Hematopoietic multipotent progenitor cell (in vitro differentiated cells): Measurements from ENCODE around the gene B4GALT2. TPM values are rescaled to one million over a fixed set of nuclear protein-coding genes. Genes with fewer than 3 reads are reported as not detected.

Experiments used
- DNase-seq, 3 donors: peaks; one replicate each; pipeline ENCODE4 v3.0.0-alpha.2; 2011 to 2015; ENCODE audit warnings: low read depth in 2 of 3, low spot score in 2 of 3
- total RNA-seq: library from RNA; depleted of rRNA; stranded (reverse); fragments of >200 nt; gene quantifications from one replicate; pipeline ENCODE4 v1.2.3, GENCODE V29; 2012

Gene B4GALT2, protein sequence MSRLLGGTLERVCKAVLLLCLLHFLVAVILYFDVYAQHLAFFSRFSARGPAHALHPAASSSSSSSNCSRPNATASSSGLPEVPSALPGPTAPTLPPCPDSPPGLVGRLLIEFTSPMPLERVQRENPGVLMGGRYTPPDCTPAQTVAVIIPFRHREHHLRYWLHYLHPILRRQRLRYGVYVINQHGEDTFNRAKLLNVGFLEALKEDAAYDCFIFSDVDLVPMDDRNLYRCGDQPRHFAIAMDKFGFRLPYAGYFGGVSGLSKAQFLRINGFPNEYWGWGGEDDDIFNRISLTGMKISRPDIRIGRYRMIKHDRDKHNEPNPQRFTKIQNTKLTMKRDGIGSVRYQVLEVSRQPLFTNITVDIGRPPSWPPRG
- 42.5 TPM for total RNA-seq

DNA sequence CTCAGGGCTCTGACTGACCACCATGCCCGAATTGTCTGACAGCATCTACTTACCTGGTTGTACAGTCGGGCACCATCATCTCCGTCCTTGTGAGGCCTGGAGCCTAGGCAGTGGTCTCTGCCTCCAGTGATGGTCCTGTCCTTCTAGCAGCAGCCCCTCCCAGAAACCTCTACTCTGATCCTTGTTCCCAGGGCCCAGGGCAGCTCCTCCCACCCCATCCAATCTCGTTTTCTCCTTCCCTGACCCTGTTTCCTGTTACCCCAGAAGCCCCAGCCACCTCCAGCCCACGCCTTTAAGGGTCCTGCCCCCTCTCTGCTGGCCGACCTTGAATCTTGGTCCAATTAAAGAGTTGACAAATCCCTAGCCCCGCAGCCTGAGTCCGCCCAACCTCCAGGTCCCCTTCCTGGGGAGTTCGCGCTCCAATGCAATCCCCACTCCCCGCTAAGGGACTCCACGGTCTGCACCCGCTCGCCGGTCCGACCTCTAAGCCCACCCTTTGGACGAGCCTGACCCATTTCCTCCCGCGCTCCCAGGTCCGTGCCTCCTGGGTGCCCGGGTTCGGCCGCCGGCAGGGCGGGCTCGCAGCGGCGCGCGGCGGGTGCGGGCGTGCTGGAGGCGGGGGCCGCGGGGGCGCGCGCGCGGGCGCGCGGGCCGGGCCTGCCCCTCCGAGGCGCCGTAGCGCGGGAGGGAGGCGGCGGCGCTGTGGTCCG, at the start of gene B4GALT2:
B4GALT2 (plus strand) TSS at position 660 of the 710 bp plus-strand sequence. CDS start 1,951 bp downstream, outside the sequence.
- DNase-seq: no peak

DNA sequence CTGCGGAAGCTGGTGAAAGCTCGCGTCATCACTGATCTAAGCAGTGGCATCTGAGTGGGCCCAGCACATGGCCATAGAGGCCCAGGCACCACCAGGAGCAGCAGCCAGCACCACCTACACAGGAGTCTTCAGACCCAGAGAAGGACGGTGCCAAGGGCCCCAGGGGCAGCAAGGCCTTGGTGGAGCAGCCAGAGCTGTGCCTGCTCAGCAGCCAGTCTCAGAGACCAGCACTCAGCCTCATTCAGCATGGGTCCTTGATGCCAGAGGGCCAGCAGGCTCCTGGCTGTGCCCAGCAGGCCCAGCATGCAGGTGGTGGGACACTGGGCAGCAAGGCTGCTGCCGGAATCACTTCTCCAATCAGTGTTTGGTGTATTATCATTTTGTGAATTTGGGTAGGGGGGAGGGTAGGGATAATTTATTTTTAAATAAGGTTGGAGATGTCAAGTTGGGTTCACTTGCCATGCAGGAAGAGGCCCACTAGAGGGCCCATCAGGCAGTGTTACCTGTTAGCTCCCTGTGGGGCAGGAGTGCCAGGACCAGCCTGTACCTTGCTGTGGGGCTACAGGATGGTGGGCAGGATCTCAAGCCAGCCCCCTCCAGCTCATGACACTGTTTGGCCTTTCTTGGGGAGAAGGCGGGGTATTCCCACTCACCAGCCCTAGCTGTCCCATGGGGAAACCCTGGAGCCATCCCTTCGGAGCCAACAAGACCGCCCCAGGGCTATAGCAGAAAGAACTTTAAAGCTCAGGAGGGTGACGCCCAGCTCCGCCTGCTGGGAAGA, 48.7 kb upstream of the B4GALT2 start:
- DNase-seq: peak in 1 of 3 donors; percentile 32

DNA sequence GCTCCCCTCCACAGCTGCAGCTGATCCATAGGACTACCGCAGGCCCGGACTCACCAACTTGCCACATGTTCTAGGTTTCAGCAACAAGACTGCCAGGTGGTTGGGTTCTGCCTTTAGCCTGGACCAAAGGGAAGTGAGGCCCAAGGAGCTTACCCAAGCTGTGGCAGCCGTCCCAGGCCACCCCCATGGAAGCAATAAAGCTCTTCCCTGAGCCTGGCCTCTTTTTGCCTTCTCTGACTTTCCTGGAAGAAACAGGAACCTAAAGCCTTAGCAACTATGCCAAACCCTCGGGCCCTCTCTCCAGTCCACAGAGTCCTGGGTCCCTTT, 48.1 kb upstream of the B4GALT2 start:
- no peak for DNase-seq

DNA sequence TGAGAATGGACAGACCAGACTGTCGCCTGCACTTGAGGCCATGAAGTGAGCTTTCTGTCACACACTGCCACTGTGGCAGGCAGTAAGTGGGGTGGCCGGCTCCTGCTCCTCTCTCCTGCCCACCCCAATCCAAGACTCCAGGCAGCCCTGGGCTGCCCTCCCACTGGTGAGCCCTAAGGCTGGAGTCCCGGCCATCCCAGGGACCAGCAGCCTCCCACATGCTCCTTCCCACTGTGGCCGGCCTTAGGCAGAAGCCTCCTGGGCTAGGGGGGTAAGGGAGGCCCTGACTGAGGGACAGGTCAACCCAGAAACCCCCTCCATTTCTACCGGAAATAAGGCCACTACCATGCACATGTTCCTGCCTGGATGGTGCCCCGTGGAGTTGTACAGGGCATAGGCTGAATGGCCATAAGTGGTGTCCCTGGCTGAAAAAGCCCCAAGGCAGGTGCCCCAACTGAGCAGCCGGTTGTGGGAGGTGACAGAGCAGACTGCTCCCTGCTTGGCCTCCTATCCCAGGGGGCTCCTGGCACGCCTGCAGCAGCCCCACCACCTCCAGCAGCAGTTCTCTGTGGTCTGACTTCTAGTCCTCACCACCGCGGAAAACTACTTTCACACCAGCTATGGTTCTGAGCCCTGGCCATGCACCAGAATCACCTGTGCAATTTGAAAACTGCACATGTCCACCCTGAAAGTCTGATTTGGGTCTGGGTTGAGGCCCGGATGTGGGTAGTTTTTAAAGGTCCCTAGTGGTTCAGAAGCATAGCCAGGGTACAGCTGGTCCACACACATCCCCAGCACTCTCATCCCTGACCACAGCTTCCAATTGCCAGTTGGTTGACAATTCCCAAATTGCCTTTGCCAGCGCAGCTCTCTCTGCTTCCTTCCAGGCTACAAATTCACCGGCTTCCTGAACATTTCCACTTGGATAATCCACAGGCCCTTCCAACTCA, 47.0 kb upstream of the B4GALT2 start:
- no peak for DNase-seq

DNA sequence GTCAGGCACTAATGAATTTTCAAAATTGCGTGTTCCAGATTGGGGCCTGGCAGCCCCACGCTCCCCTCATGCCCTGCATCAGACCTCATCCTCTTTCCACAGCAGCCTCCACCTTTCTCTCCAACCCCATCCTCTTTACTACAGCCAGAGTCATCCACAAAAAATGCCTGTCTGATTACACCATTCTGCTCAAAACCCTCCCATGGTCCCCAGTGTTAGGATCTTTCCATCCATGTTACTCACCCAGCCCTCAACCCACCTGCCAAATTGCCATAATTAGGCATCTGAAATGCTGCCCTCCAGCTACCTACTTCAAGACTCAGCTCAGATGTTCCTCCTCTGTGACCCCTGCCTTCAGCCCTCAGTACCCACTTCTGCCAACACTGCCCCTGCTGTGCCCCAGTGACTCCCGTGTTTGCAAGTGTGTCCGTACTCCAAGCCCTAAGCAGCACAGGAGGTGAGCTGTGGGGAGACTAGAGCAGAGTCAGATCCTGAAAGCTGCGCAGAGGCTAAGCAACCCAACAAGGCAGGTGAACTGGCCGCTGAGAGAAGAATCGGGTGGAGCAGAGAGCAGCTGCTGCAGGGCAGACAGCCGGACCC, 46.1 kb upstream of the B4GALT2 start:
- DNase-seq: peak in 1 of 3 donors; percentile 22

DNA sequence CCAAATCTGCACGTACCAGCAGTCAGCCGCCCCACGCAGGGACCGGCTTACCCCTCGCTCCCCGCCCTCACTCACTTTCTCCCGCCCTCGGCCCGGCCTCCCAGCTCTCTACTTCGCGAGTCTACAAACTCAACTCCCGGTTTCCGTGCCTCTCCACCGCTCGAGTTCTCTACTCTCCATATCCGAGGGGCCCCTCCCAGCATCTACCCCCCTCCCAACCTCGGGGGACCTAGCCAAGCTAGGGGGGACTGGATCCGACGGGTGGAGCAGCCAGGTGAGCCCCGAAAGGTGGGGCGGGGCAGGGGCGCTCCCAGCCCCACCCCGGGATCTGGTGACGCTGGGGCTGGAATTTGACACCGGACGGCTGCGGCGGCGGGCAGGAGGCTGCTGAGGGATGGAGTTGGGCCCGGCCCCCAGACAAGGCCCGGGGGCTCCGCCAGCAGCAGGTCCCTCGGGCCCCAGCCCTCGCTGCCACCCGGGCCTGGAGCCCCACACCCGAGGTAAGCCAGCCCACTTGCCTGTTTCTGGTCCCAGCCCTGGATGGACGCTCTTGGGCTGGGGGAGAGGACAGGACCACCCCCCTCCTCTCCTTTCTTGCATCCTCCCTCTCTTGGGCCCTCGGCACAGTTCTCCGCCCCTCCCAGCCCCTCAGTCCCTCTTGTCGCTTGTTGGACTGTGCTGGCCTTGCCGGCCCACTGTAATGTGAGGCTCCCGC, 45.5 kb upstream of the B4GALT2 start, which contains the start of gene ARTN:
ARTN (plus strand) TSS at position 416 of the 715 bp plus-strand sequence. CDS start 1,856 bp downstream, outside the sequence.
- peak in 1 of 3 donors; percentile 17 for DNase-seq

DNA sequence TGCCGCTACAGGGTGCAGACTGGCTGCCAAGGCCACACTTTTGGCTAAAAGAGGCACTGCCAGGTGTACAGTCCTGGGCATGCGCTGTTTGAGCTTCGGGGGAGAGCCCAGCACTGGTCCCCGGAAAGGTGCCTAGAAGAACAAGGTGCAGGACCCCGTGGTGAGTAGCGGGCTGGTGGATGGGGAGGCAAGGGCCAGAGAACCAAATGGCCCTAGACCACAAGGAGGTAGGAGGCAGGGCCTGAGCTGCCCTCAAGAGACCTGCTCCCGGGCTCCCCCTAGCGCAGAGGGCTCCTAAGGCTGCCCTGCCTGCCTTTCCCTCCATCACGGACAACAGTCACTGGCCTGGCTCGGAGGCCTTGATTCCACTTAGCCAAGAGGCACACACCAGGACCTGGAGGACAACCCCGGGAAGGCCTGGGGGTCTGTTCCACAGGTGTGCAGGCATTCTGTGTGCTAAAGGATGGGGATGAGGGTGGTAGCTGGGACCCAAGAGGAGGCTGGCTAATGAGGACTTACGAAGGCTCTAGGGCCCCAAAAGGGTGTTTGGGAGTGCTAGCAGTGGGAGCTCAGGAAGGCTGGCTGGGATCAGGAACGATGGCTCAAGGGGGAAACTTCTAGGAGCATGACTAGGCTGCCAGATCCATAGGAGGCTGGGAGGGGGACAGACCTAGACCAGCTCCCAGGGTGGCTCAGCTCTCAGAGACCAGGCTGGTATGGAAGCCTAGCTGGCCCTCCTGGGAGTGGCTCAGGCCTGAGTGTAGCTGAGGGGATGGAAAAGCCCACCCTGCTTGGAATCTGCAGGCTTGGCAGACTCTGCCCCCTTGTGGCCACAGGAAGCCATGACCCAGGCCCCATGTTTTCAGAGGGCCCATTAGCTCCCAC, 44.7 kb upstream of the B4GALT2 start:
- DNase-seq: peak in 2 of 3 donors; percentile 58 to 69

DNA sequence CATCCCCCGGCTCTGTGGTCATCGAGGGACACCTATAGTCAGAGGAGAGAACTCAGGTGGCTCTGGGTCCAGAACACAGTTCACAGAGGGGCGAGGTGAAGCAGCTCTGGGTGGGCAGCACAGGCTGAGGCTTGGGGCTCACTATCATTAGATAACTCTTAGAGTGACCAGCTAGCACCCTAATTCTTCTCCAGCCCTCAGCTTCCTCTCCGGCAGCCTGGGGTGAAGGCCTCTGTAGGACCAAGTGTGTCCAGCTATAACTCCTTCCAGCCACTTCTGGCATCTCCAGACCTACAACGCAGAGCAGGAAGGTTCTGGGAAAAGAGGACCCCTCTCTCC, 44.1 kb upstream of the B4GALT2 start:
- no peak for DNase-seq

DNA sequence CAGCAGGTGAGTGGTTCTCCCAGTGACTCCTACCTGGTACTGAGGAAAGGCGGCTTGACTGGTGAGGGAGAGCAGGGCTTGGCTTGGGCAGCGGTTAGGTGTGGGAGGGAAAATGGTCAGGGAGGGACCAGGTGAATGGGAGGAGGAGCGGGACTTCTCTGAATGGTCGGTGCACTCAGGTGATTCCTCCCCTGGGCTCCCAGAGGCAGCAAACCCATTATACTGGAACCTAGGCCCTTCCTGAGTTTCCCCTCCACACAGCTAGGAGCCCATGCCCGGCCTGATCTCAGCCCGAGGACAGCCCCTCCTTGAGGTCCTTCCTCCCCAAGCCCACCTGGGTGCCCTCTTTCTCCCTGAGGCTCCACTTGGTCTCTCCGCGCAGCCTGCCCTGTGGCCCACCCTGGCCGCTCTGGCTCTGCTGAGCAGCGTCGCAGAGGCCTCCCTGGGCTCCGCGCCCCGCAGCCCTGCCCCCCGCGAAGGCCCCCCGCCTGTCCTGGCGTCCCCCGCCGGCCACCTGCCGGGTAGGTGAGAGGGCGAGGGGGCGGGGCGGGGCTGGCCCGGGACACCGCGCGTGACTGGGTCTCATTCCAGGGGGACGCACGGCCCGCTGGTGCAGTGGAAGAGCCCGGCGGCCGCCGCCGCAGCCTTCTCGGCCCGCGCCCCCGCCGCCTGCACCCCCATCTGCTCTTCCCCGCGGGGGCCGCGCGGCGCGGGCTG, 43.1 kb upstream of the B4GALT2 start:
- DNase-seq: no peak

DNA sequence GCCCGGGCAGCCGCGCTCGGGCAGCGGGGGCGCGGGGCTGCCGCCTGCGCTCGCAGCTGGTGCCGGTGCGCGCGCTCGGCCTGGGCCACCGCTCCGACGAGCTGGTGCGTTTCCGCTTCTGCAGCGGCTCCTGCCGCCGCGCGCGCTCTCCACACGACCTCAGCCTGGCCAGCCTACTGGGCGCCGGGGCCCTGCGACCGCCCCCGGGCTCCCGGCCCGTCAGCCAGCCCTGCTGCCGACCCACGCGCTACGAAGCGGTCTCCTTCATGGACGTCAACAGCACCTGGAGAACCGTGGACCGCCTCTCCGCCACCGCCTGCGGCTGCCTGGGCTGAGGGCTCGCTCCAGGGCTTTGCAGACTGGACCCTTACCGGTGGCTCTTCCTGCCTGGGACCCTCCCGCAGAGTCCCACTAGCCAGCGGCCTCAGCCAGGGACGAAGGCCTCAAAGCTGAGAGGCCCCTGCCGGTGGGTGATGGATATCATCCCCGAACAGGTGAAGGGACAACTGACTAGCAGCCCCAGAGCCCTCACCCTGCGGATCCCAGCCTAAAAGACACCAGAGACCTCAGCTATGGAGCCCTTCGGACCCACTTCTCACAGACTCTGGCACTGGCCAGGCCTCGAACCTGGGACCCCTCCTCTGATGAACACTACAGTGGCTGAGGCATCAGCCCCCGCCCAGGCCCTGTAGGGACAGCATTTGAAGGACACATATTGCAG, 42.4 kb upstream of the B4GALT2 start:
- peak in 1 of 3 donors; percentile 50 for DNase-seq

DNA sequence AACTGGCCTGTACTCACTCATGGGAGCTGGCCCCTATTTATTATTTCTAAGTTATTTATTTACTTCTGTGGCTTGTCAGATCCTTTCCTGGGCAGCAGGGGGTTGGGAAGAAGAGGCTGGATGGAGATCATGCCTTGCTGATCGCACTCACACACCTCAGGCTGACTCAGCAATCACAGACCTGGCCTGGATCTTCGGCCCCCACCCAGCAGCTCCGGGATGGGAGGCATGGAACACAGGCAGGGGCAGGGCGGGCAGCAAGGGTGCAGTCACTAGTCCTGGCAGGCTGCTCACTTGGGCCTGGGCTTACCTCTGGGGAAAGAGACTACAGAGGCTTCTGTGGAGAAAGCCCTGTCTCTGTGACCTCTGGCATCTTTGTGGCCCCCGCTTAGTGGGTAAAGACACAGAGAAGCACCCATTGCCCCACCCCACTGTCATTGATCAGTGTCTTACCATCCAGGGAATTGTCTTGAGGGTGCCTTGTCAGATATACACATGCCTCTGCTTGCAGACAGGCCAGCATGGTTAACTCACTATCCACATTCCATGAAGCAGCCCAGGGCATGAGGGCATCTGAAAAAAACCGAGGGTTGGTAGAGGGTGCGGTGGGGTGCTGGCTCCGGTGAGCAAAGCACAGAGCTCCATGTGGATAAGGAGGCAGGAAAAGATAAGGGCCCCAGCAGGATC, 41.7 kb upstream of the B4GALT2 start:
- DNase-seq: no peak

DNA sequence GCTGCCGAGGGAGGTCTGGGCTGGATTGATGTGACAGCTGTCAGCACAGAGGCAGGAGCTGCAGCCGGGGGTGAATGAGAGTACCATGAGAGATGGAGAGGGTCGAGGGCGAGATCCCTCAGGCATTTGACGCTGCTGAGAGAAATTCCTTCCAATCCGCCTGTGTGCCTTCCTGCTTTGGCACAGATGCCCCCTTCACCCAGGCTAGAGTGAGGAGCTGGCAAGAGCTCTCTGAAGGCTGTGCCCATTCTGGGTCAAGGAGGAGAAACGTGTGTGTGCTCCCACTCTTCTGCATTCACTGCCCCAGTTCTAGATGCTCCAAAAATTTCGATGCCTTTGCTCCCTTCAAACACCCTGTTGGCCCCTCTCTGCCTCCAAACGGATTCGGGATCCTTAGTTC, 40.6 kb upstream of the B4GALT2 start:
- DNase-seq: no peak

DNA sequence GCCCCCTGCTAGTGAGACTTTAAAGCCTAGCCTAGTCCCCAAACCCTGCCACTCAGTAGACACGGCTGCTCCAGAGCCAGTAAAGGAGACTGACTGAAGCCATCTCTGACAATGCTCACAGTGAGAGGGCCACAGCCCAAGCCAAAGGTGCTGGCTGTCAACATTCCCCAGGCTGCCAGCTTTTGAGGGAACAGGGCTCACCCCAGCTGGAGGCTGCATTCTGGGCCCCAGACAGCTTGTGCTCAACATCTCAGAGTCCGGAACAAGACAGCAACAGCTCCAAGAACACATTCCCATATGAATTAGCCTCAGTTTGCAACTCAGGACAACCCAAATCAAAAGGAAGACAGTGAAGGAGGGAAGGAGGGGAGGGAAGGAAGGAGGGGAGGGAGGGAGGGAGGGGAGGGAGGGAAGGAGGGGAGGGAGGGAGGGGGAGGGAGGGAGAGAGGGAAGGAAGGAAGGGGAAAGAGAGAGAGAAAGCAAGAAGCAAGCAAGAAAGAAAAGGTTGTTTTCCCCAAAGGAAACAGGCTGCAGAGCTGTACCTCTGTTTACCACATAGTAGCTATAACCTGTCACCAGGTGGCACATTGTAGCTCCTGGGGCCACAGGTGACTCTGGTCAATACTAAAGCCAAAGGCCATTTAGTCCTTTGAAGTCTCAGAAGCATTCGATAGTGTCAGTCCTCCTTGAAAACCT, 40.0 kb upstream of the B4GALT2 start:
- DNase-seq: no peak

DNA sequence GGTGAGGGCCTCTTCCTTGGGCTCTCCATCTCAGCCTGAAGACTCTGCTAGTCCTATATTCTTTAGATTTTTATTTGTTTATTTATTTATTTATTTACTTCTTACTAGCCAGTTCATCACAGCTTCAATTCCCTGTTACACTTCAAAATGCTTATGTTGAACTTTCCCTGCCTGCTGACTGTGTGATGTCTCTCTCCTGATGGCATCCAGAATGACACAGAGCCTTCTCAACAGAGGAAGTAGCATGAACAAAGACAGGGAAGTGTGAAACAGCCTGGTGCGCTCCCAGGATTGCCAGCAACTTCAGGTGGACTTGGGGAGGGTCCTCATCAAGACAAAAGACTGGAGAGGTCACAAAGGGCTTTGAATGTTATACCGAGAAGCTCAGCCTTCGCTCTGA, 36.6 kb upstream of the B4GALT2 start:
- DNase-seq: no peak

DNA sequence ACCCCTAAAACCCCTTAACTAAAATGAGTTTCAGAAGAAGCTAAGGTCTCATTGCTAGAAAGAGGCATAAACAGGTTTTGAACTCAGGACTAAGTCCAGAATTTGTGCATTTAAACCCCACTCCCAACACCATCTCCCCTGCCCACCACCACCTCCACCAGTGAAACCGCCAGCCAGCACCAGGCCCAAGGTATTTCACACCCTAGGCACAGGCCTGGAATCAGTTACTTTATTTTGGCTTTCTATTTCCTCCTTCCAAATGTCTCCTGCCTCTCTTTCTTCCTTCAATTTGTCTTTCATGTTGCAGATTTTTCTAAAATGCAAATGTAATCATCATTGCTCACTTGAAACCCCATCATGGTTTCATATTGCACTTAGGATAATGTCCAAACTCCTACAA, 34.1 kb upstream of the B4GALT2 start:
- no peak for DNase-seq
